Measurements from ENCODE around the gene FGR.

DNA sequence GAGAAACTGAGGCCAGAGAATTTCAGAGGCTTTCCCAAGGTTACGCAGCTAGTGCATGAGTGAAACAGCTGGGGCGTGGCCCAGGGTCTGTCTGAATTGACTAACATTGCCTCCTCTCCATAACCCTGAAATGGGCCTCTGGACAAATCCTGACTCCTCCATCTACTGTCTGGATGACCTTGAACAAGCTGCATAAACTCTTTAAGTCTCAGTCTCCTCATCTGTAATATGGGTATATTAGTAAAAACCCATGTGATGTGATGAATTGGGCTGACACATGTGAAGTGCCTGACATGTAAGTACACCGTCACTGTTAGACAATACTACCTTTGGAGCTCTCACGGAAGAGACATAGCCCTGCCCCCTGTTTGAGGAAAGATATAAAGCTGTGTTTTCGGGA, 12.3 kb upstream of the FGR start:
- TF ChIP-seq CTCF (conservative IDR thresholded peaks at IDR 0.05; ENCODE audit: low read depth in 2 of 2) (no peak), NANOG (IDR thresholded peaks at IDR 0.05; ENCODE audit: borderline replicate concordance) (no peak), POLR2AphosphoS5 (IDR thresholded peaks at IDR 0.05; ENCODE audit: low read depth) (no peak), EZH2 (IDR thresholded peaks at IDR 0.05; ENCODE audit: low read depth, unreplicated experiment) (no peak), STAT1 (IDR thresholded peaks at IDR 0.05; ENCODE audit: unreplicated experiment) (no peak), EZH2phosphoT487 (IDR thresholded peaks at IDR 0.05; ENCODE audit: unreplicated experiment) (no peak), REST (IDR thresholded peaks at IDR 0.05; ENCODE audit: unreplicated experiment) (no peak)
- TF ChIP-seq, protein P1, sequence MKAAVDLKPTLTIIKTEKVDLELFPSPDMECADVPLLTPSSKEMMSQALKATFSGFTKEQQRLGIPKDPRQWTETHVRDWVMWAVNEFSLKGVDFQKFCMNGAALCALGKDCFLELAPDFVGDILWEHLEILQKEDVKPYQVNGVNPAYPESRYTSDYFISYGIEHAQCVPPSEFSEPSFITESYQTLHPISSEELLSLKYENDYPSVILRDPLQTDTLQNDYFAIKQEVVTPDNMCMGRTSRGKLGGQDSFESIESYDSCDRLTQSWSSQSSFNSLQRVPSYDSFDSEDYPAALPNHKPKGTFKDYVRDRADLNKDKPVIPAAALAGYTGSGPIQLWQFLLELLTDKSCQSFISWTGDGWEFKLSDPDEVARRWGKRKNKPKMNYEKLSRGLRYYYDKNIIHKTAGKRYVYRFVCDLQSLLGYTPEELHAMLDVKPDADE (IDR thresholded peaks at IDR 0.05), result no peak

Measured in GM23338 (cell line).